ENCODE data around the gene WDR64. TPM values are rescaled to one million over a fixed set of nuclear protein-coding genes. Genes with fewer than 3 reads are reported as not detected.

The WDR64 gene
- total RNA-seq, 1 experiment from 2014 or later, result not detected

DNA sequence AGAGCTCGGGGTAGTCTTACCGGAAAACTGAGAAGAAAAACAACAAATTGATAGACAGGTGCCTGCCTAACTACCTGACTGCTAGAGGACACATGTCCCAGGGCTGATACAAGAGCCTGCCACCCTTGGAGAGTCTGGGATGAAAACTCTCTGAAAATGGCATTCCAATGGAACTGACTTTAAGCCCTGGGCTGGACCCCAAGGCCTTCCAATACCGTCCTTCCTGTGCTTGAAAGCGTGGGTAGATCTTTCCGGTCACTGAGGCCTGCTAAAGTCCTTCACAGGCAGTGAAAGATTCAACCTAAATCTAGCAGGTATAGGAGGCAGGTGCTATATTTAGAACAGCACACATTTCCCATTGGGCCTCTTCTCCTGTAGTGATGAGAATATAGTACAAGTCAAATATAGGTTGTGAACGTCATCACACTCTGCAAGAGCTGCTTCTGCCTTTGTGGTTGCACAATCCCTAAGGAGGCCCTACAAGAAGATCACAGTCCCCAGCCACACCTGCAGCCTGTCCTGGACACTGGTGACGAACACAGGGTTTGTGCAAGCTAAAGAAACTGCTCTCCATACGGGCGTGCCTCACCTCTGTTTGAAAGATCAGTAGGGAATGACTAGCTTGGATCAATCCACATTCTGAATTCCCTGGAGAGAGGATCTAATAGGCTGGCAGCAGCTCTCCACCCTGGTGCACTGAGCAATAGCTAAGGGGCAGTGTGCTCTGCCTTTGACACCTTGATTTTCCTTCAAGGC lies 11.0 kb upstream of the WDR64 start:
- peaks cover 21% of the 10 kb centered on the region for H3K9me3 ChIP-seq
- ChIA-PET POLR2A (interaction anchor here (0.6 to 0.8 kb wide), 4 partner anchors 32 to 824 kb away, joined by 3 to 10 read pairs (median 4); no protein-coding TSS in a partner anchor), CTCF (interaction anchor here (0.5 kb wide), 1 partner anchor 937 kb away, joined by 5 read pairs; no protein-coding TSS in a partner anchor)
- DNase-seq, result peak; percentile 27 to 59
- no peaks in the 10 kb centered on the region for H3K27me3 Mint-ChIP-seq (ENCODE audit: insufficient read depth, unreplicated experiment)
- H3K36me3 Mint-ChIP-seq (ENCODE audit: insufficient read depth, unreplicated experiment), result peaks cover 19% of the 10 kb centered on the region
- TF ChIP-seq CTCF (IDR thresholded peaks at IDR 0.05; ENCODE audit: insufficient read depth in 1 of 2, low read depth in 1 of 2, low read length in 1 of 2, severe bottlenecking in 1 of 2, unreplicated experiment in 1 of 2), result no peak
- H3K4me1 ChIP-seq, result peaks cover 48% of the 10 kb centered on the region
- H3K36me3 ChIP-seq (ENCODE audit: control insufficient read depth, insufficient read depth, low read length), result no peaks in the 10 kb centered on the region
- peaks cover 15% of the 10 kb centered on the region for H3K9me3 Mint-ChIP-seq (ENCODE audit: unreplicated experiment)
- H3K27ac Mint-ChIP-seq (ENCODE audit: unreplicated experiment), result peak overlapping the region; percentile 89
- intact Hi-C loops (cut with micrococcal nuclease; ENCODE audit: unreplicated experiment), result loop anchor here (2.0 to 10.0 kb wide), 4 partner anchors 30 to 546 kb away; partner anchors contain the start of gene EXO1
- no peaks in the 10 kb centered on the region for H3K27me3 ChIP-seq (replicated peaks; ENCODE audit: control insufficient read depth, insufficient read depth, low read length)
- H3K4me1 Mint-ChIP-seq (ENCODE audit: low read depth, unreplicated experiment), result peaks cover 43% of the 10 kb centered on the region
- H3K4me3 ChIP-seq (ENCODE audit: low read depth, low read length), result no peak overlapping the region
- peak overlapping the region; percentile 83 for H3K4me3 Mint-ChIP-seq (ENCODE audit: unreplicated experiment)
- TSS peak; percentile 48 for BruUV-seq (replicated peaks)

GRCh38 chr1:241641773-241642592 lies 10.1 kb upstream of the WDR64 start:
- peaks cover 21% of the 10 kb centered on the region for H3K9me3 ChIP-seq
- peak; percentile 69 to 78 for DNase-seq
- peaks cover 47% of the 10 kb centered on the region for H3K4me1 ChIP-seq
- peak overlapping the region; percentile 31 for H3K4me3 Mint-ChIP-seq (ENCODE audit: unreplicated experiment)
- BruUV-seq (replicated peaks), result no TSS peak
- ChIA-PET CTCF (no interaction called here), POLR2A (no interaction called here)
- no peaks in the 10 kb centered on the region for H3K27me3 Mint-ChIP-seq (ENCODE audit: insufficient read depth, unreplicated experiment)
- H3K27ac Mint-ChIP-seq (ENCODE audit: unreplicated experiment), result peak overlapping the region; percentile 89
- no peaks in the 10 kb centered on the region for H3K36me3 ChIP-seq (ENCODE audit: control insufficient read depth, insufficient read depth, low read length)
- H3K4me1 Mint-ChIP-seq (ENCODE audit: low read depth, unreplicated experiment), result peaks cover 40% of the 10 kb centered on the region
- no peak for TF ChIP-seq CTCF (IDR thresholded peaks at IDR 0.05; ENCODE audit: insufficient read depth in 1 of 2, low read depth in 1 of 2, low read length in 1 of 2, severe bottlenecking in 1 of 2, unreplicated experiment in 1 of 2)
- H3K36me3 Mint-ChIP-seq (ENCODE audit: insufficient read depth, unreplicated experiment), result peaks cover 19% of the 10 kb centered on the region
- no peak overlapping the region for H3K4me3 ChIP-seq (ENCODE audit: low read depth, low read length)
- peaks cover 15% of the 10 kb centered on the region for H3K9me3 Mint-ChIP-seq (ENCODE audit: unreplicated experiment)
- H3K27me3 ChIP-seq (replicated peaks; ENCODE audit: control insufficient read depth, insufficient read depth, low read length), result no peaks in the 10 kb centered on the region
- intact Hi-C loops (cut with micrococcal nuclease; ENCODE audit: unreplicated experiment), result loop anchor here (2.0 to 10.0 kb wide), 4 partner anchors 31 to 547 kb away; partner anchors contain the start of gene EXO1

DNA sequence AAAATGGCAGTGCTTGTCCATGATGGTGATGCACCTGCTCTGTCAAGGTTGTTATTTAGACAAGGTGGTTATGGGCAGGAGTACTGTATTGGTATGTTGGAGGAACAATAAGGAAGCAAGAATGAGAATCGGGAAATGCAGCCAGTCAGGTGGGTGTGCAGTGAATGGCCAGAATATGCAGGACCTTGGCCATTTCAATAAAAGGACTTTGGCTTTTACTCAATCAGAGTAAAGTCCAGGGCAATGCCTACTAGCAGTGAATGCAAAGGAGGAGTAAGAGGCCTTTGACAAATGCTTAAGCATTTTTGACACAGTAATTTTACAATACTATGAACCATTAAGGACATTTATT lies 9.5 kb upstream of the WDR64 start:
- no peak for DNase-seq
- Histone ChIP-seq H3K36me3 (ENCODE audit: control insufficient read depth, insufficient read depth, low read length) (no peaks in the 10 kb centered on the region), H3K9me3 (peaks cover 21% of the 10 kb centered on the region), H3K4me1 (peaks cover 41% of the 10 kb centered on the region), H3K4me3 (ENCODE audit: low read depth, low read length) (no peak overlapping the region), H3K27me3 (replicated peaks; ENCODE audit: control insufficient read depth, insufficient read depth, low read length) (no peaks in the 10 kb centered on the region)
- intact Hi-C loops (cut with micrococcal nuclease; ENCODE audit: unreplicated experiment), result loop anchor here (5.0 to 10.0 kb wide), 2 partner anchors 112 to 205 kb away; partner anchors contain the start of gene EXO1
- peaks cover 15% of the 10 kb centered on the region for H3K9me3 Mint-ChIP-seq (ENCODE audit: unreplicated experiment)
- H3K27me3 Mint-ChIP-seq (ENCODE audit: insufficient read depth, unreplicated experiment), result no peaks in the 10 kb centered on the region
- CTCF ChIA-PET, result no interaction called here
- H3K4me1 Mint-ChIP-seq (ENCODE audit: low read depth, unreplicated experiment), result peaks cover 34% of the 10 kb centered on the region
- peak overlapping the region; percentile 89 for H3K27ac Mint-ChIP-seq (ENCODE audit: unreplicated experiment)
- POLR2A ChIA-PET, result no interaction called here
- no TSS peak for BruUV-seq (replicated peaks)
- peak overlapping the region; percentile 31 for H3K4me3 Mint-ChIP-seq (ENCODE audit: unreplicated experiment)
- H3K36me3 Mint-ChIP-seq (ENCODE audit: insufficient read depth, unreplicated experiment), result peaks cover 19% of the 10 kb centered on the region
- TF ChIP-seq CTCF (IDR thresholded peaks at IDR 0.05; ENCODE audit: insufficient read depth in 1 of 2, low read depth in 1 of 2, low read length in 1 of 2, severe bottlenecking in 1 of 2, unreplicated experiment in 1 of 2), result no peak

Measured in Caco-2 (cell line).